Right hindlimb (tissue), 1 donor: ENCODE measurements around the gene RBM27.
"Not testable (repeated sequence)": the region's sequence is repeated elsewhere in the genome, so short reads cannot be mapped to it uniquely, and the experiment has no call there.

ENCODE experiments used
- DNase-seq: peaks from one replicate; pipeline ENCODE4 v3.0.0-alpha.2; 2018

RBM27 gene, protein sequence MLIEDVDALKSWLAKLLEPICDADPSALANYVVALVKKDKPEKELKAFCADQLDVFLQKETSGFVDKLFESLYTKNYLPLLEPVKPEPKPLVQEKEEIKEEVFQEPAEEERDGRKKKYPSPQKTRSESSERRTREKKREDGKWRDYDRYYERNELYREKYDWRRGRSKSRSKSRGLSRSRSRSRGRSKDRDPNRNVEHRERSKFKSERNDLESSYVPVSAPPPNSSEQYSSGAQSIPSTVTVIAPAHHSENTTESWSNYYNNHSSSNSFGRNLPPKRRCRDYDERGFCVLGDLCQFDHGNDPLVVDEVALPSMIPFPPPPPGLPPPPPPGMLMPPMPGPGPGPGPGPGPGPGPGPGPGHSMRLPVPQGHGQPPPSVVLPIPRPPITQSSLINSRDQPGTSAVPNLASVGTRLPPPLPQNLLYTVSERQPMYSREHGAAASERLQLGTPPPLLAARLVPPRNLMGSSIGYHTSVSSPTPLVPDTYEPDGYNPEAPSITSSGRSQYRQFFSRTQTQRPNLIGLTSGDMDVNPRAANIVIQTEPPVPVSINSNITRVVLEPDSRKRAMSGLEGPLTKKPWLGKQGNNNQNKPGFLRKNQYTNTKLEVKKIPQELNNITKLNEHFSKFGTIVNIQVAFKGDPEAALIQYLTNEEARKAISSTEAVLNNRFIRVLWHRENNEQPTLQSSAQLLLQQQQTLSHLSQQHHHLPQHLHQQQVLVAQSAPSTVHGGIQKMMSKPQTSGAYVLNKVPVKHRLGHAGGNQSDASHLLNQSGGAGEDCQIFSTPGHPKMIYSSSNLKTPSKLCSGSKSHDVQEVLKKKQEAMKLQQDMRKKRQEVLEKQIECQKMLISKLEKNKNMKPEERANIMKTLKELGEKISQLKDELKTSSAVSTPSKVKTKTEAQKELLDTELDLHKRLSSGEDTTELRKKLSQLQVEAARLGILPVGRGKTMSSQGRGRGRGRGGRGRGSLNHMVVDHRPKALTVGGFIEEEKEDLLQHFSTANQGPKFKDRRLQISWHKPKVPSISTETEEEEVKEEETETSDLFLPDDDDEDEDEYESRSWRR

DNA sequence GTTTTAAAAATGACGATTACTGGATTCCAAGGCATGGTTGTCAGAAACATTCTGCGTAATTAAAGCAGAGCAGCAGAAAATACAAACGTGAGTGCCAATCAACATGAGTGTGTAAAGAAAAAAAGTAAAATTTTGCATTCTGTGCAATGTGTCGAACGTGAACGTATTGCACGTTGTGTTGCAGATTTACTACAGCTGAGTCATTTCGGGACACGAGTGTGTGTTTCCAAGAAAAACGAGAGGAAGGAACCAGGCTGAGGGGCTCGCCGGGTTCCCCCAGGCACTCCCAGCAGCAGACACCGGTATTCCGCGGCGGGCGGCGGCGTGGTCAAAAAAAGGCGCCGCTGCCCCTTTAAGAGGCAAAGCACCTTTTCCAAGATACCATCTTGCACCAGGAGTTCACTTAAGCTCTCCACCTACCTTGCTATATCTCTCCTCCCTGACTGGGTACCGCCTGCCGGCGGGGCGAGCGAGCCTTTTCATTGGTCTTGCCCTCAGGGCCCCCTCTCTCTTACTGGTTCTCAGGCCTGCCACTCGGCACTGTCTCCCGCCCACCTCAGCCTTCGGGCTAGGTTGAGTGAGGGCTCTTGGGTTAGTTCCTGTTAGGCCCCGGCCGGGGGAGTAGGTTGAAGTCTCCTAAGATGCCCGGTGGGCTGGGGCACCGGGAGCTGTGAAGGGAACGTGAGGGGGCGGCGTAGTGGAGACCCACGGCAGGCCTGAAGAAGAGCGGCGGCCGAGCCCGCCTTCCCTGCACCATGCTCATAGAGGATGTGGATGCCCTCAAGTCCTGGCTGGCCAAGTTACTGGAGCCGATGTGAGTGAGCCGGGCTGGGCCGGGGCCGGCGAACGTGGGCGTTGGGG lies at the start of gene RBM27:
Gene RBM27, plus strand, starts transcription at position 595 of the 861 bp plus-strand sequence. Its CDS starts 161 bp downstream, at position 756.
- peak; percentile 99 for DNase-seq

DNA sequence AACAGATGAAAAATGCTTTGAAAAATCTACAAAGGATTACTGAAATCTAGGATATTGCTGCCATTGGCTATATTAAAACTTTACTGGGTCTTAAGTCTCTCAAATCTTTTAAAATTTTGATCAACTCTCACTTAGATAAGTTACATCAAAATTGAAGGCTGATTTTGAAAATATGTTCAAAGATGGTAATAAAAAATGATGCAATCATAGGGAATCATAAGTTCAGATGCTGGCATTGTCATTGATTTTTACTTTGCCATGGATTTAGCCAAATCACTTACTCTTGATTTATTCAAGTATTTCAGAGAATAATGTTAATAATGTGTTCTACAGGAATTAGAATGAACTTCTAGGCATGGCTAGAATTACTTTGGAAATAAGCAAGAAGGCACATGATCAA lies 45.1 kb upstream of the RBM27 start:
- no peak for DNase-seq

DNA sequence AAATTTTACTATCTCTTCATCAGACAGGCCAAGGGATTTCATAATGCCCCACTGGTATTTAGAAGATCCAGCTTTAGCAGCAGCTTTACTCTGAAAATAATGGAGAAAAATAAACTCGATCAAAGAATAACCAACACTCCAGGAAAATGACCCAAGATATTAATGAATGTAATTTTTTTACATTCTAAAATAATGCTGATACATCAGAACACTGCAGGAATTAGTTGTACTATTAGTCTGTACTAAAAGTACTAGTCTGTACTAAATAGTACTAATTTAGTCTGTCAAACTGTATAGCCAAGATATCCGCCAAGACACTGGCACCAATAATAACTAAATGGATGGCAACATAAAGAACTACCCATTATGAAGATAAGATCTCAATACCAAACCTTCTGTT lies 39.0 kb upstream of the RBM27 start:
- DNase-seq, result no peak

DNA sequence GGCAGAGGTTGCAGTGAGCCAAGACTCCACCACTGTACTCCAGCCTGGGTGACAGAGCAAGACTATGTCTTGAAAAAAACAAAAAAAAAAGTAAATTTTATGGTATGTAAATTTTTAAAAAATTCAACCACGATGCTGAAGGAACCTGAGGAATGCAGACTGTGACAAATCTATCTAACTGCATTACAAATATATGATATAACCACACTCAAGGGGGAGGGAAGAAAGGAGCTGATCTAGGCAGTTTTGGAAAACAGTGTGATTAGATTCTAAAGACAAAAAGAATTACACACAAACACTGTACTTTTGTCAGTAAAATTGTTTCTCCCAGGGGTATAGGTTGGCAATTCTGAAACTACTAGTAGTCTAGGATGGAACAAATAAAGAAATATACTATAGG lies 37.9 kb upstream of the RBM27 start:
- DNase-seq, result no peak

DNA sequence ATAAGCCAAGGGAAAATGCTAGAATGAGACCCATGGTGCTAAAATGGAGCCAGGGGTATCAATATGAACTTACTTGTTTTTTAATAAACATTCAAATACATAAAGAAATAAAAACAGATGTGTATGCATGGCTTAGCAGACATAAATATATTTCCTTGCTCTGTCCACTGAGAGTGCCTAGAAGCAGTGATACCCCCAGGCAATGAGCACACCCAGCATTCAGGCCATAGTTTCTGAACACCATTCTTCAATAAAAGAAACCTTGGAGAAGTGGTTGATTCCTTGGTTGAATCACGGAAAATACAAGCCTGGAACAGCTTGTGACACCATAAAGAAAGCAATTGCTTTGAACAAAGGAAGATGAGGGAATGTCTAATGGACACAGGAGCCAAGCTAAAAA lies 37.5 kb upstream of the RBM27 start:
- no peak for DNase-seq

DNA sequence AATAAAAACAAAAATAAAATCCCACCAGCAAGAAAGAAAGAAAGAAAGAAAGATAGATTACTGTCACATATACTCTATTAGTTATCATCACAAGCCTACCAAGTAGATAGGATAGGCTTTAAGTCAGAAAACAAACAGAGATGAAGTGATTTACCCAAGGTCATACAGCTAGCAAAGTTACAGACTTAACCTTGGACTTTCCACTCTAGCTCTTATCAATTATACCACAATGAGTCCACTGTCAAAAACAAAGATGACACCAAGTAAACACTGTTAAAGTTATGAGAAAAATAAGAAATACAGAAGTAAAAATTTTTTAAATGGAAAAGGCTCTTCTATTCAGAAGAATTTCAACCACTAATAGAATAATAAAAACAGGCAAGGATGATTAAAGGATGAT lies 34.3 kb upstream of the RBM27 start:
- no peak for DNase-seq

DNA sequence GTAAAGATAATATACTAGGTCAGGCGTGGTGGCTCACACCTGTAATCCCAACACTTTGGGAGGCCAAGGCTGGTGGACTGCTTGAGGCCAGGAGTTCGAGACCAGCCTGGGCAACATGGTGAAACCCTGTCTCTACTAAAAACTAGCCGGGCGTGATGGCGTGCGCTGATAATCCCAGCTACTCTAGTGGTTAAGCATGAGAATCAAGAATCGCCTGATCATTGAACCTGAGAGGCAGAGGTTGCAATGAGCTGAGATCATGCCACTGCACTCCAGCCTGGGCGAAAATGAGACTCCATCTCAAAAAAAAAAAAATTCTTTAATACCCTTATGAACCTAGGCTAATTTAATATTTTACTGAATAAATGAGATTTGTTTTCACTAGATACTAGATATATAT lies 30.4 kb upstream of the RBM27 start:
- DNase-seq, result not testable (repeated sequence)

DNA sequence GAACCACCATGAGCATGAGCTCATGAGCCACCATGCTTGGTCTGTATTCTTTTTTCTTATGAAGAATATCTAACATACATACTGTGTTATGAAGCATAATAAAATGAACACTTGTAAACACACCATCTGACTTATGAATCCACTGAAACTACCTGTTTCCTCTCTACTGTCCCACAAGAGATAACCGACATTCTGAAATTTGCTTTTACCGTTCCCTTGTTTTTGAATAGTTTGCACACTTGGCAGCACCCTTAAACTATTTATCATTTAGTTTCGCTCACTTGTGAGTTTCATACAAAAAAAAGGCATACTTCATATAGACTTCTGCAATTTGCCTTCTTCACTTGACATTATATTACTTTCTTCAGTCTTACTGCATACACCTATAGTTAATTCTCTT lies 29.8 kb upstream of the RBM27 start:
- no peak for DNase-seq

DNA sequence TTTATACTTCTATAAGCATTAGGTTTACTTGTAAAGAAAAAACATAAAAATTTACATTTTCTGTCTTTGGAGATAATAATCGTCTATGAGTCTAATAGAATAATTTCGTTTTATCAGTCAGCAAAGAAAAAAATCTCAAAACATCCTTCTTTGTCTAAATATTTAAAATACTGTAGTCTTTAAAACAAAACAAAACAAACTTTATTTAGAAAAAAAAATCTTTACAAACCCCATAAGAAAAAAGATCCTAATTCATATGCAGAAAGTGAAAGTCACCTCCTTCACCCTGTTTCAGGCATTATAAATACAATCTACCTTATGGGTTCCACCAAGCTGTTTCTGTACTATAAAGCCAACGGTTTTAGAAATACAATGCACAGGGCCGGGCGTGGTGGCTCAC lies 26.6 kb upstream of the RBM27 start:
- DNase-seq, result no peak

DNA sequence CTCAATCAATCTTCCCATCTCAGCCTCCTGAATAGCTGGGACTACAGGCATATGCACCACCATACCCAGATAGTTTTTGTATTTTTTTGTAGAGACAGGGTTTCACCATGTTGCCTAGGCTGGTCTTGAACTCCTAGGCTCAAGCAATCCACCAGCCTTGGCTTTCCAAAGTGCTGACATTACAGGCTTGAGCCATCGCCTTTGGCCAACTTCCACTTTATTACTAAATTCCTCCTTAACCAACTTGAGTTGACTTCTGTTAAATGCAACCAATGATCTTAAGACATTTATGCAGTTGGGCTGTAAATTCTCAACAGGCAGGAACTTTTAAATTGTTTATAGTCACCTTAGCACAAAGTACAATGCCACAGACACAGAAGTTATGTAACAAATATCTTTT lies 23.7 kb upstream of the RBM27 start:
- DNase-seq, result no peak

DNA sequence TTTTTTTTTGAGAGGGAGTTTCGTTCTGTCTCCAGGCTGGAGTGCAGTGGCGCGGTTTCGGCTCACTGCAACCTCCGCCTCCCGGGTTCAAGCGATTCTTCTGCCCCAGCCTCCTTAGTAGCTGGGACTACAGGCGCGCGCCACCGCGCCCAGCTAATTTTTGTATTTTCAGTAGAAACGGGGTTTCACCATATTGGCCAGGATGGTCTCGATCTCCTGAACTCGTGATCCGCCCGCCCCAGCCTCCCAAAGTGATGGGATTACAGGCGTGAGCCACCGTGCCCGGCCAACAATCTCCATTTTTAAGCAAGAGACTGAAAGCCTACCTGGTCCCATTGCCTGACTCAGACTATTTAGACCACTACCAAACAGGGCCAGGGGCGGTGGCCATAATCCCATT lies 20.0 kb upstream of the RBM27 start:
- not testable (repeated sequence) for DNase-seq

DNA sequence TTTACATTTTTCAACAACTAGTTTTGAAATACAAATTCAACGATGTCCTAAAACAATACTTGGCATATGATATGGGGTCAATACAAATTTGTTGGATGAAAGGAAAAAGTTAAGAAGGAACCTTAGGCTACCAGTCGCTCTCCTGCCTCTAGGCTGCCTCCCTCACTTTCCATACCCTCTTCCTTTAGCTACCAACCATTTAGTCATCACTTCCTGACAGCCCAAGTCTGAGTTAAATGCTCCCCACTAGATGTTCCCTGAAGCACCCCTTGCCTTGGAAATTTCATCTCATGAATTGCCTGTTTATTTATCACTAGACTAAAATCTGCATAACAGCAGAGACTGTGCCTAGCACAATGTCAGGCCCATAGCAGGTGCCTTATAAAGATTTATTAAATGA lies 18.2 kb upstream of the RBM27 start:
- DNase-seq, result no peak

DNA sequence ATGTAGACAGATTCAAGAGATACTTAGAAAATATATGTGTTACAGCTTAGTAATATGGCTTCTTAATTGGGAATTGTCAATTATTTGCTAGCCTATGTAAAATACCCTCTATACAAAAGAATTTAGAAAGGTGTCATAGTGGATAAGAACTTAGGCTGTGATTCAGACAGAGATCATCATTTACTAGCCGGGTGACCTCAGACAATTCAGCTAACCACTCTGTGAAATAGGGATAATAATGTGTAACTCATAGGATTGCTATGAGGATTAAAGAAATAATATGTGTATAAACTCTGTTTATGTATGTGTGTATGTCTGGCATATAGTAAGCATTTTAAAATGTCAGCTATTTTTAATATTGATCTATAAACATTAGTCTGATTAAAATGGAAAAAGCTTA lies 15.0 kb upstream of the RBM27 start:
- no peak for DNase-seq

DNA sequence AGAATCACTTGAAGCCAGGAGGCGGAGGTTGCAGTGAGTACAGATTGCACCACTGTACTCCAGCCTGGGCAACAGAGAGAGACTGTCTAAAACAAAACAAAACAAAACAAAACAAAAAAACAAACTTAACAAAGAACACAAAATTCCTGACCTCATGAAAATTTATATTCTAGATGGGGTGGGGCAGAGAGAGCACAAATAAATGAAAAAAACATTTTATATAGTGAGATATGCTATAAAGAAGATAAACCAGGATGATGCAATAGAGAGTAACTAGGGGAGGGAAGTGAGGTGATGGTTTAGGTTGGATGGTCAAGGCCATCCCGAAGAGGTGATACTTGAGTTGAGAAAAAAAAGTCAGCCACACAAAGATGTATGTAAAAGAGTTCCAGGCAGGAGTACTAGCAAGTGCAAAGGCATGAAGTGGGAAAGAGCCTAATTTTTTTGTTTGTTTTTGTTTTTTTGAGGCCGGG lies 10.8 kb upstream of the RBM27 start:
- DNase-seq, result no peak

DNA sequence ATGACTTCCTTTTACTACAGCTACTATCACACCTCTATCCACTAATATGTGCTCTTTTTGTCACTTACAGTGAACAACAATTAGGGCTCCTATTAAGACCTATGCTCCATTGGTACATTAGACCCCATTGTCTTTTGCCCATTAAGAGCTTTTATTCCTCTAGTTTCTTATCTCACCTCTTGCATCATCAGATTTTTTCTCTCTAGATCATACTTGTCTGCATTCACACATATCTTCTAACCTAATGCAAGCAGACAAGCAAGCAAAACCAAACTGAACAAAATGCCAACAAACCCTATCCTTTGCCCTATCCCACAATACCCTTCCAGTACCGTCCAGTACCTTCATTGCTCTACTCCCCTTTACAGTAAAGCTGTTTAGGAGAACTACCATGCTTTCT lies 10.1 kb upstream of the RBM27 start:
- DNase-seq, result no peak

DNA sequence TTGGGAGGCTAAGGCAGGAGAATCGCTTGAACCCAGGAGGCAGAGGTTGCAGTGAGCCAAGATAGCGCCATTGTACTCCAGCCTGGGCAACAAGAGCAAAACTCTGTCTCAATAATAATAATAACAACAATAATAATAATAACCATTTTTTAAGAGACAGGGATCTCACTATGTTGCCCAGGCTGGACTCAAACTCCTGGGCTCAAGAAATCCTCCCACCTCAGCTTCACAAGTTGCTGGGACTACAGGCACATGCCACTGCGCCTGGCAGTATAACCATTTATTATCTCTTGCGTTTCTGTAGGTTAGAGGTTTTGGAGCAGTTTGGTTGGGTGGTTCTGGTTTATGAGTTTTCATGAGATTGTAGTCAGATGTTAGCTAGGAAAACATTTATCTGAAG lies 8.4 kb upstream of the RBM27 start:
- not testable (repeated sequence) for DNase-seq

DNA sequence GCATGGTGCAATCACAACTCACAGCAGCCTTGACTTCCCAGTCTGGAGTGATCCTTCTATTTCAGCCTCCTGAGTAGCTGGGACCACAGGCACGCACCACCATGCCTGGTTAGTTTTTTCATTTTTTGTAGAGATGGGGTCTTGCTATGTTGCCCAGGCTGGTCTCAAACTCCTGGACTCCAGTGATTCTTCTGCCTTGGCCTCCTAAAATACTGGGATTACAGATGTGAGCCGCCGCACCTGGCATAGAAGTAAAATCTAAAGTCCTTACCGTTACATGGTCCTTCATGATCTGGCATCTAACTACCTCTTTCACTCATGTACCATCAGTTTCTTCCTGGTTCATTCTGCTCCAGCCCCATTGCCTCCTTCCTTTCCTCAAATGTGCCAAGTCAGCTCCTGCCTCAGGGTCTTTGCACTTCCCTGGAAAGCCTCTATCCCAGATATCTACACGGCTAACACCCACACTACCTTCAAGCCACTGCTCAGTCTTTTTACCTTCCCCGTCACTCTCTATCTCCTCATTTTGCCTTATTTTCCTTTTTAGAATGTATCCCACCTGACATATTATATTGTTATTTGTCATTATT lies 6.9 kb upstream of the RBM27 start:
- DNase-seq, result no peak

DNA sequence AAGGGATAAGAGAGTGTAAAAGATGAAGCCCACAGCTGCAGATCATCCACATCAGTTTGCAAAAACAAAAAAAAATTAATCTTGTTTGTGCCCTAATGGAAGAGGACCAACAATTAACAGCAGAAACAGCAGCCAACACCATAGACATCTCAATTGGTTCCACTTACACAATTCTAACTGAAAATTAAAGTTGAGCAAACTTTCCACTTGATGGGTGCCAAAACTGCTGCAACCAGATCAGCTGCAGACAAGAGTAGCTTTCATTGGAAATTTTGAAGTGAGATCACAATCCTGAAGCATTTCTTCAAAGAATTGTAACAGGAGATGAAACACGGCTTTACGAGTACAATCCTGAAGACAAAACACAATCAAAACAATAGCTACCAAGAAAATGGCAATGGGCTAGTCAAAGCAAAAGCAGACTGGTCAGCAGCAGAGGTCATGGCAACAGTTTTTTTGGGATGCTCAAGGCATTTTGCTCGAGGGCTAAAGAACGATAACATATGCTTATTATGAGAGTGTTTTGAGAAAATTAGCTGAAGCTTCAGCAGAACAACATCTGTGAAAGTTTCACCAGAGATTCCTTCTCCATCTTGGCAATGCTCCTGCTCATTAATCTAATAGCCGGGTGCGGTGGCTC lies 4.1 kb upstream of the RBM27 start:
- DNase-seq, result no peak

DNA sequence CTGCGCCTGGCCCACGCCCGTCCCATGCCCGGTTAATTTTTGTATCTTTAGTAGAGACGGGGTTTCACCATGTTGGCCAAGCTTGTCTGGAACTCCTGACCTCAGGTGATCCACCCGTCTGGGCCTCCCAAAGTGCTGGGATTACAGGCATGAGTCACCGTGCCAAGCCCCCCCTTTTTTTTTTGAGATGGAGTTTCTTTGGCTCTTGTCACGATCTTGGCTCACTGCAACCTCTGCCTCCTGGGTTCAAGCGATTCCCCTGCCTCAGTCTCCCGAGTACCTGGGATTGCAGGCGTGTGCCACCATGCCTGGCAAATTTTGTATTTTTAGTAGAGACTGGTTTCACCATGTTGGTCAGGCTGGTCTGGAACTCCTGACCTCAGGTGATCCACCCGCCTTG lies 1.6 kb upstream of the RBM27 start:
- not testable (repeated sequence) for DNase-seq

DNA sequence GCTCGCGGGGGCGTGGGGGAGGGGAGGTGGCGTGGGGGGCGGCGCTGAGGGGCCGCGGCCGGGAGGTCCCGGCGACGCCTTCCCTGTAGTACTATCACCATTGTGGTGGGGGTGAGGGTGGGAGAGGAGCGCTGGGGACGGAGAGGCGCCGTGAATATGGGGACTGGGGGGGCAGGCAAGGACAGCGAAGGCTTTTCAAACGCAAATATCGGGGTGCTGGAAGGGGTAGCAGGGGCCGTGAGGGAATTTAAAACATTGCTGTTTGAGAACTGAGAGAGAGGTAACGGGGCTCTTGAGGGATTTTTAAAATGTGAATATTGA lies 427 bp downstream of the RBM27 start:
- no peak for DNase-seq

DNA sequence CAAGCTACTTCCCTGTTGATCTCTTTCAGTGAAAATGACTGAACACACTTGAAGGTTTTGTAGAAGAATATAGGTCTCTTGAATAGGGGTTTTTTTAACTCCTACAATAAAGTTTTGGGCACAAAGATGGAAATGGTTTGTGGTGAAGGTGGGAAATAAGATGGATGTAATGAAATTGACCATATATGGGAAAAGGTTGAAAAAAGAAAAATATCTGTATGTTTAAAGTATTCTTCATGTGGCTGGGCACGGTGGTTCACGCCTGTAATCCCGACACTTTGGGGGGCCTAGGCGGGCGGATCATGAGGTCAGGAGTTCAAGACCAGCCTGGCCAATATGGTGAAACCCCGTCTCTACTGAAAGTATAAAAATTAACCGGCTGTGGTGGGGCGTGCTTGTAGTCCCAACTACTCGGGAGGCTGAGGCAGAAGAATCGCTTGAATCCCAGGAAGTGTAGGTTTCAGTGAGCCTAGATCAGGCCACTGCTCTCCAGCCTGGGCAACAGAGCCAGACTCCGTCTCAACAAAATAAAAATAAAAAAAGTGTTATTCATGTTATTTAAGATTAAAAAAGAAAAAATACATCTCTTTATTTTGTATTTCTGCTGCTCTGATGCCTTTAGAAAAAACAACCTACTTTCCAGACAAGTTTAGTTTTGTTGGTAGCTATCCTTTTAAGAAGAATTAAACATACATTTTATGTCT lies 2.2 kb downstream of the RBM27 start:
- no peak for DNase-seq
